ENCODE results near the gene ANKDD1A.

ANKDD1A gene

GRCh38 chr15:64989416-64990167 is 77.9 kb downstream of the ANKDD1A start, which contains the start of gene SPG21 (continued):
- TF ChIP-seq ZXDB (tag by site-specific recombination; IDR thresholded peaks at IDR 0.05): peak; percentile 63
- no peak for TF ChIP-seq ZSCAN16 (tag by site-specific recombination; IDR thresholded peaks at IDR 0.05)
- TF ChIP-seq ZNF629 (tag by site-specific recombination; IDR thresholded peaks at IDR 0.05): no peak
- no peak for TF ChIP-seq ZNF26 (tag by site-specific recombination; IDR thresholded peaks at IDR 0.05)
- no peak for TF ChIP-seq ZNF530 (tag by site-specific recombination; IDR thresholded peaks at IDR 0.05; ENCODE audit: low read depth)
- TF ChIP-seq ZNF843 (tag by site-specific recombination; IDR thresholded peaks at IDR 0.05): peak; percentile 63
- TF ChIP-seq ZNF677 (tag by site-specific recombination; IDR thresholded peaks at IDR 0.05): no peak
- TF ChIP-seq REST (tag by site-specific recombination; IDR thresholded peaks at IDR 0.05): no peak
- no peak for TF ChIP-seq ZBTB49 (tag by site-specific recombination; IDR thresholded peaks at IDR 0.05; ENCODE audit: low read depth)
- no peak for TF ChIP-seq ZNF37A (tag by site-specific recombination; IDR thresholded peaks at IDR 0.05)
- no peak for TF ChIP-seq ZNF624 (tag by site-specific recombination; IDR thresholded peaks at IDR 0.05)
- TF ChIP-seq ZNF785 (tag by site-specific recombination; IDR thresholded peaks at IDR 0.05): peak; percentile 82; the same call in 1 of the 2 replicates
- TF ChIP-seq ZEB2 (tag by site-specific recombination; IDR thresholded peaks at IDR 0.05): peak; percentile 23; the same call in 1 of the 2 replicates
- peak; percentile 83 for TF ChIP-seq ZBTB26 (tag by site-specific recombination; optimal IDR thresholded peaks at IDR 0.05)
- no peak for TF ChIP-seq ZNF558 (tag by site-specific recombination; IDR thresholded peaks at IDR 0.05)
- TF ChIP-seq ZNF274 (IDR thresholded peaks at IDR 0.05; ENCODE audit: low read length): no peak
- TF ChIP-seq ZNF274 (tag by site-specific recombination; IDR thresholded peaks at IDR 0.05; ENCODE audit: borderline replicate concordance): no peak
- no peak for TF ChIP-seq AEBP2 (tag by site-specific recombination; IDR thresholded peaks at IDR 0.05; ENCODE audit: borderline replicate concordance)
- TF ChIP-seq ZNF391 (tag by site-specific recombination; IDR thresholded peaks at IDR 0.05; ENCODE audit: borderline replicate concordance, low read depth): peak; percentile 72; the same call in 1 of the 2 replicates
- TF ChIP-seq ZNF416 (tag by site-specific recombination; IDR thresholded peaks at IDR 0.05): no peak
- no peak for TF ChIP-seq SCRT1 (tag by site-specific recombination; IDR thresholded peaks at IDR 0.05; ENCODE audit: borderline replicate concordance)
- TF ChIP-seq ZNF791 (tag by site-specific recombination; IDR thresholded peaks at IDR 0.05): no peak
- TF ChIP-seq ZBTB7A (tag by site-specific recombination; IDR thresholded peaks at IDR 0.05; ENCODE audit: low read depth): peak; percentile 63; the same call in 1 of the 2 replicates
- no peak for TF ChIP-seq ZSCAN5A (tag by site-specific recombination; IDR thresholded peaks at IDR 0.05)
- TF ChIP-seq ZNF645 (tag by site-specific recombination; IDR thresholded peaks at IDR 0.05): peak; percentile 36; the same call in 1 of the 2 replicates
- TF ChIP-seq EGR2 (tag by site-specific recombination; IDR thresholded peaks at IDR 0.05; ENCODE audit: low read depth): peak; percentile 97
- no peak for TF ChIP-seq ZNF202 (tag by site-specific recombination; IDR thresholded peaks at IDR 0.05; ENCODE audit: borderline replicate concordance)

Measured in HEK293 (cell line).